ENCODE results near the gene TMEM72. TPM values are rescaled to one million over a fixed set of nuclear protein-coding genes. Genes with fewer than 3 reads are reported as not detected.
A peak's percentile ranks its signal among the peaks of the same experiment; 100 is the strongest.

Gene TMEM72
- total RNA-seq, 3 donors from 2014 or later (not counting 1 experiment from before 2014, with no cell fraction given): not detected

DNA sequence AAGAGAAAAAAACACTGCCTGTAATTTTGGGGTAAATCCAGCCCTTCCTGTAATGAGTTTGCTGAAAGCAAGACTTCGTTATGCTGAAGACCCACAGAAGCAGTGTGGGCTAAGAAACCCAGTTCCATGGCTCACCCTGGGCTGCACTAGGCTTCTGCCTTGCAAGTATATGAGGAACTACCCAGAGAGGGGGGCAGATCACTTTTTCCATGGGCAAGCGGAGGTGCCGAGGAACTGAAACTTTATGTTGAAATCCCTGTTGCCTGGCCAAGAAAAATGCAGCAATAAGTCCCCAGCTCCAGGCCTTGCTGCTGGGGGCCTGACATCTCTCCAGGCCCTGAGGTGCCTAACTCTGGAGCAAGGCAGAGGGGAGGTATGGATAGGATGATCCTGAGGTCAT is 57.0 kb downstream of the TMEM72 start:
- no peak for TF ChIP-seq CTCF (IDR thresholded peaks at IDR 0.05)
- H3K4me3 ChIP-seq (ENCODE audit: low read length): no peak overlapping the region
- H3K4me1 ChIP-seq (ENCODE audit: control insufficient read depth, insufficient read depth, low read length): peaks cover 92% of the 10 kb centered on the region
- no peaks in the 10 kb centered on the region for H3K27me3 ChIP-seq (ENCODE audit: control insufficient read depth, insufficient read depth, low read length)
- Mint-ChIP-seq H3K4me3 (peak overlapping the region; percentile 74), H3K4me1 (peaks cover 65 to 93% of the 10 kb centered on the region in 2 donors), H3K27me3 (ENCODE audit: low read depth in 2 of 2) (no peaks in the 10 kb centered on the region), H3K27ac (peak overlapping the region; percentile 75 to 92), H3K9me3 (no peaks in the 10 kb centered on the region), H3K36me3 (no peaks in the 10 kb centered on the region)
- ATAC-seq (peak; percentile 3 to 36 (median 20)), DNase-seq (no peak)
- H3K27ac ChIP-seq (ENCODE audit: low read length): peak overlapping the region; percentile 44
- H3K36me3 ChIP-seq (ENCODE audit: control insufficient read depth, insufficient read depth, low read length): no peaks in the 10 kb centered on the region
- H3K9me3 ChIP-seq (ENCODE audit: control insufficient read depth, insufficient read depth, low read length): no peaks in the 10 kb centered on the region
- intact Hi-C loops (cut with micrococcal nuclease): loop anchor here (2.0 kb wide), 1 partner anchor 33 kb away; the partner anchor contains the start of gene ZNF22
- WGBS (ENCODE audit: insufficient coverage): 13% methylated on average over 3 of the region's 3 CpGs

DNA sequence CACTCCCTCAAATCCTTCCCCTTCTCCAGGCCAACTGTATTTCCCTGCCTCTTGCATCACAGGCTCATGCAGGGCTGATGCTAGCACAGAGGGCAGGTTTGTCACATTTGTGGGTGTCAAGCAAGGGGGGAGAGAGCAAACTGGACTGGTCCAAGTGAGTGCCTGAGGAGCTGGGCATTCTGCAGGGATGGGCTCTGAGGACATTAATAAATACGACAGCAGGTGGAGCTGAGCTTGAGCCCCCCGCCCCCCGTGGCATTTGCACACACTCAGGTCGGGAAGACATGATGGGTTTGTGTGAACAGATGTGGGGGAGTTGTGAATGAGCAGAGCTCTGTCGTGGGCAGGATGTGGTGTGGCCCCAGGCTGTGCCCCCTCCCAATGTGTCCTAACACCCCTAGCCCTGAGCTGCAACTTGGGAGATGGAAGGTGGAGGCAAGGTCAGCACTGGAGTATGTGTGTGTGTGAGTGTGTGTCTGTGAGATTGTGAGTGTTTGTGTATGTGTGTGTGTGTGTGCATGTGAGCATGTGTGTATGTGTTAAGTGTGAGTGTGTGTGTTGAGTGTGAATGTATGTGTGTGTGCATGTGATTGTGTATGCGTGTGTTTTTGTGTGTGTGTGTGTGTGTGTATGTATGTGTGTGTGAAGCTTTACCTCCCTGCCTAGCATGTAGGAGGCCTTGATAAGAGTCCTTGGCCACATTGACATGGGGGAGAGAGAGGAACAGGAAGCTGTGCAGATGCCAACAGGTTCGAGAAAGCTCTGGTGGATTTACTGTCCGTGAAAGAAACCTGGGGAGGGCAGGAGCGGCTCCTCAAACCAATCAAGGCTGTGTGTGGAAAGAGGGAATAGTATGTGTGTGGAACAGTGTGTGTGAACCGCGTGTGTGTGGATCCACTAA is 57.6 kb downstream of the TMEM72 start:
- 33% methylated on average over 11 of the region's 11 CpGs for WGBS (ENCODE audit: insufficient coverage)
- Mint-ChIP-seq H3K27me3 (ENCODE audit: low read depth in 2 of 2) (no peaks in the 10 kb centered on the region), H3K4me3 (peak overlapping the region; percentile 74), H3K27ac (peak overlapping the region; percentile 75 to 92), H3K4me1 (peaks cover 71 to 93% of the 10 kb centered on the region in 2 donors), H3K36me3 (no peaks in the 10 kb centered on the region), H3K9me3 (no peaks in the 10 kb centered on the region)
- H3K9me3 ChIP-seq (ENCODE audit: control insufficient read depth, insufficient read depth, low read length): no peaks in the 10 kb centered on the region
- DNase-seq (peak; percentile 63 to 71), ATAC-seq (peak; percentile 80 to 92 (median 88))
- intact Hi-C loops (cut with micrococcal nuclease): loop anchor here (2.0 kb wide), 1 partner anchor 32 kb away; the partner anchor contains the start of gene ZNF22
- H3K4me3 ChIP-seq (ENCODE audit: low read length): no peak overlapping the region
- H3K27ac ChIP-seq (ENCODE audit: low read length): peak overlapping the region; percentile 44
- H3K27me3 ChIP-seq (ENCODE audit: control insufficient read depth, insufficient read depth, low read length): no peaks in the 10 kb centered on the region
- H3K4me1 ChIP-seq (ENCODE audit: control insufficient read depth, insufficient read depth, low read length): peaks cover 93% of the 10 kb centered on the region
- no peak for TF ChIP-seq CTCF (IDR thresholded peaks at IDR 0.05)
- no peaks in the 10 kb centered on the region for H3K36me3 ChIP-seq (ENCODE audit: control insufficient read depth, insufficient read depth, low read length)

DNA sequence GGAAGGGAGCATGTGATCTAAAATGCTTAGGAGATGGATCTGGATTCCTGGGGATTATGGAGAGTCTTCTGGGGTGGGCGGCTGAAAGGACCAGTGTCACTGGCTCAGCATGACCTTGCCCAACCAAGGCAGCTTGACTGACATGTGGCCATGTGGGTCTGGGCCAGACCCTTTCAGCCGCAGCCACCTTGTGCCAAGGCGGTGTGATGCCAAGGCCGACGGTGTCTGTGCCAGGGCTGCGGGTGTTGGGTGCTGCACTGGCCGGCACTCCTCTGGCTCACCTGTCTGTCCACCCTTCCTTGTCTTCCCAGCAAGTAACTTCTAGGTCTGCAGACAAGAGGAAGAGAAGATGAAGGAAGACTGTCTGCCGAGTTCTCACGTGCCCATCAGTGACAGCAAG is 58.7 kb downstream of the TMEM72 start:
- Histone ChIP-seq H3K9me3 (ENCODE audit: control insufficient read depth, insufficient read depth, low read length) (no peaks in the 10 kb centered on the region), H3K36me3 (ENCODE audit: control insufficient read depth, insufficient read depth, low read length) (no peaks in the 10 kb centered on the region), H3K4me1 (ENCODE audit: control insufficient read depth, insufficient read depth, low read length) (peaks cover 93% of the 10 kb centered on the region), H3K27ac (ENCODE audit: low read length) (peak overlapping the region; percentile 44), H3K4me3 (ENCODE audit: low read length) (no peak overlapping the region), H3K27me3 (ENCODE audit: control insufficient read depth, insufficient read depth, low read length) (no peaks in the 10 kb centered on the region)
- no peaks in the 10 kb centered on the region for H3K9me3 Mint-ChIP-seq
- intact Hi-C loops (cut with micrococcal nuclease): loop anchor here (2.0 kb wide), 1 partner anchor 31 kb away; the partner anchor contains the start of gene ZNF22
- H3K4me1 Mint-ChIP-seq: peaks cover 73 to 89% of the 10 kb centered on the region in 2 donors
- H3K36me3 Mint-ChIP-seq: no peaks in the 10 kb centered on the region
- DNase-seq (no peak), ATAC-seq (no peak)
- peak overlapping the region; percentile 74 for H3K4me3 Mint-ChIP-seq
- WGBS (ENCODE audit: insufficient coverage): 98% methylated on average over 8 of the region's 9 CpGs
- H3K27me3 Mint-ChIP-seq (ENCODE audit: low read depth in 2 of 2): no peaks in the 10 kb centered on the region
- peak overlapping the region; percentile 75 to 92 for H3K27ac Mint-ChIP-seq
- no peak for TF ChIP-seq CTCF (IDR thresholded peaks at IDR 0.05)
